Bronchial epithelial cell (primary cell): Measurements from ENCODE around the gene MC2R. TPM values are rescaled to one million over a fixed set of nuclear protein-coding genes. Genes with fewer than 3 reads are reported as not detected.

Source experiments
- DNase-seq: peaks from one replicate; pipeline ENCODE4 v3.0.0-alpha.2; 2010; ENCODE audit warnings: low read depth
- FAIRE-seq: peaks from 2 replicates; lab custom pipeline; 2011; peaks lifted over from hg19 to GRCh38; lab: Jason Lieb, UNC
- H3K27me3 ChIP-seq: 2 replicates; pipeline ENCODE4 v1.5.1; 2011; ENCODE audit warnings: low read length; ENCODE audit not compliant: control insufficient read depth, insufficient read depth
- H3K36me3 ChIP-seq: 2 replicates; pipeline ENCODE4 v1.5.1; 2011; ENCODE audit warnings: low read length; ENCODE audit not compliant: control insufficient read depth, insufficient read depth
- H3K4me3 ChIP-seq: 2 replicates; pipeline ENCODE4 v1.5.1; 2011; ENCODE audit warnings: mild to moderate bottlenecking, low read depth, low read length, control low read depth
- CTCF ChIP-seq: IDR thresholded peaks from 2 replicates; pipeline ENCODE4 v1.5.1; 2011; ENCODE audit warnings: mild to moderate bottlenecking, moderate library complexity, low read length, control low read depth, inconsistent platforms; ENCODE audit not compliant: insufficient read depth, severe bottlenecking
- total RNA-seq: library from RNA; depleted of rRNA; stranded (reverse); fragments of >200 nt; gene quantifications from 2 replicates; pipeline ENCODE4 v1.2.1, GENCODE V29; 2014

The MC2R gene
- total RNA-seq, 1 donor from 2014 or later: not detected

DNA sequence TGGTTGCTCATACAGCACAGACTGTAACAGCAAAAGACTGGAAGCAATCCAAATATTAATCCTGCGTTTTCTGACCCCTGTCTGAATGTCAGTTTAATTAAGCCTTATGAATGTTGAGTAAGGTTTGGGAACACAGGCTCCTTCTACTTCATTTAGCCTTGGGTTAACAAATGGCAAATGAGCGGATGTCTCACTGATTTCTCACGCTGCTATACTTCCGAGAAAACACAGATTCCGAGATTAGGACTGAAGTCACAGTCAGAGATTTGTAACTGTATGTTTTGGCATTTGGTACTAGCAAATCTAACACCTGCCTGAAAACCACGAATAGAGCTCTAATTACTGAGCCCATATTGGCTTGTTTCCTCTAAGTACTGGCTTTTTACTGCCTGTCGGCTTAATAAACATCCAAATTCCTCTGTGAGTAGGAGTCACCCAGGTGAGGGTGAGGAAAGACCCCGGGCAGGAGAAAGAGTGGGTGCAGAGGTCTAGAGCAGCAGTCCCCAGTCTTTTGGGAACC, 80.8 kb downstream of the MC2R start:
- FAIRE-seq: no peak
- no peak for DNase-seq
- Histone ChIP-seq H3K4me3 (no peak overlapping the region), H3K27me3 (no peaks in the 10 kb centered on the region), H3K36me3 (no peaks in the 10 kb centered on the region)
- no peak for TF ChIP-seq CTCF

Other genes starting within 250 kb of the MC2R start
- 49.8 and 55.6 TPM in 2 replicates for gene FAM210A, start 189.0 kb downstream of the MC2R start, total RNA-seq
- 26.8 and 37.4 TPM in 2 replicates for gene RNMT, start 188.9 kb downstream of the MC2R start, total RNA-seq
- not detected in 2 replicates for gene MC5R, start 91.4 kb downstream of the MC2R start, total RNA-seq
- 0.64 and 1.3 TPM in 2 replicates for gene ZNF519, start 216.9 kb upstream of the MC2R start, total RNA-seq